HG02885 (cell line): ENCODE results near the gene ADSL.

ENCODE experiments used
- ATAC-seq: cut with Tn5 transposase; IDR thresholded peaks from one replicate; pipeline ENCODE4 v1.9.1; 2021; ENCODE audit warnings: mild to moderate bottlenecking; ENCODE audit not compliant: unreplicated experiment, poor library complexity

ADSL gene

GRCh38 chr22:40326905-40327735 is 19.2 kb upstream of the ADSL start:
- no peak for ATAC-seq

- ATAC-seq: no peak
These were observed 17.5 kb upstream of the ADSL start for GRCh38 chr22:40328546-40329456.

DNA sequence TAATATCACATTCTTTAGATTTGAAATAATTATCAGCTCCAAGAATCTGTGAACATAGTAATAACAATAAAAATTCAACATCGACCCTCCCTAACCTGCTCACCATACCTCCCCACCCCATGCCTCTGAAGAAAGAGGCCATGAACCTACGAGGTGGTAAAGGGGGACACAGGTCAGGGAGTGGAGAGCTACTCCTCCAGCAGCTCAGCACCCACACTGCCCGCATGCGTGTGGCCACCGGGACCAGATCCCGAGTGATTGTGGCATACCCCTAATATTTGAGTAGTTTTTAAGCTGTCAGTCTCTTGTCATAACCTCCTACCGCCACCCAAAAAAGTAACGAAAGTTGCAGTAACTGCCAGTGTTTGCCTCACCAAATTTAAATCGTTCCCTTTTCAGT is 16.8 kb upstream of the ADSL start:
- ATAC-seq: no peak

DNA sequence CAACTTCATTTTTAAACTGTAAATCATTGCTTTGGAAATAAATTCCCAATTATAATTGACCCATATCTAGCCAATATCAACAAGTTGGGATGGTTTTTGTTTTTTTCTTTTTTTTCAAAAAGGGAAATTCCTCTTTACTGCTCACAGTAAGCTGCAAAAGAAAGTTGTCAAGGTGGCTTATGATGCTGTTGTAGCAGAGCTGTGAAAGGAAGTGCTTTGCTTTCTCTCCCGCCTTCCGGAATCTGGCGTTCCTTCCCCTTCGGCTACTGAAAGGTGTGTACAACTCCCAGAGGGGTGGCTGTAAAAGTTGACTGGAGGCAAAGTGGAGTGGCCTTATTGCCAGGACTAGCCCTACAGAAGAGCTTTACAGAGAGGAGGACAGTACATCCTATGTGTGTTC is 16.2 kb upstream of the ADSL start:
- ATAC-seq: no peak

DNA sequence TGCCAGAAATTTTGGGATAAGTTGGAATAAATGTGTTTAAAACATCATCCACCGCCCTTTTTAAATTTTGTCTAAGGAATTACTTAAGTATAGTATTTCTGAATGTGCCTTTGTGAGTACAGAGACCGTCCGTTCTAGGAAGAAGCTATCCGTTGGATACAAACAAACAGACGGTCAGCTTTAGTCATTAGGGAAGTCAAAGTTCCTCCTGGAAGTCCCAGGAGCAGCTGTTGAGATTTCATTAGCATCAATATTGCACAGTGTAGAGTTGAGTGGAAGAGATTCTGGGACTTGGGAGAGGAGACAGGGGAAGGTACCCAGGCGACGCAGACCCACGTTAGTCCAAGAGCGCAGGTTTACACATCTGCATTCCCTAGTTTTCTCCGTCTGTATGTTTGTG is 15.7 kb upstream of the ADSL start:
- no peak for ATAC-seq

DNA sequence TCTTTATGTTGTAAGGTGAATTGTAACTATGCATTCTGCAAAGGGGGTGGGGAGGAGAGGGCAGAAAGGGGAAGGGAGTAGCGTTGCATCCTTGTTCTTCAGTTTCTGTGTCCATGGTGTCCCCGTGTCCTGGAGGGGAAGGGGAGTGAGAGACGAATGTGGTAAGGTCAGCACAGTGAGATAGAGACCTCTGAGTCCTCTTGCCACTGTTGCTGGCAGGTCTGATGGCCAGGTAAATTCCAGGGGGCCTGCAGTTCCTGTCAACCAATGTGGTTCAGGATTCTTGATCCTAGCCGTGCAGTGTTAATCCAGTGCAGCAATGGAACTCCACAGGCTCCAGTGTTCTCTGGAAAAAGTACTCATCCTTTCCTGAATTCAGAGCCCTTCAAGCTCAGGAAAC is 14.6 kb upstream of the ADSL start:
- no peak for ATAC-seq

- ATAC-seq: no peak
These were observed 13.9 kb upstream of the ADSL start for GRCh38 chr22:40332319-40332781.

GRCh38 chr22:40334060-40334459 is 12.2 kb upstream of the ADSL start:
- ATAC-seq: no peak

- no peak for ATAC-seq
These were observed 11.4 kb upstream of the ADSL start for GRCh38 chr22:40334899-40335298.

DNA sequence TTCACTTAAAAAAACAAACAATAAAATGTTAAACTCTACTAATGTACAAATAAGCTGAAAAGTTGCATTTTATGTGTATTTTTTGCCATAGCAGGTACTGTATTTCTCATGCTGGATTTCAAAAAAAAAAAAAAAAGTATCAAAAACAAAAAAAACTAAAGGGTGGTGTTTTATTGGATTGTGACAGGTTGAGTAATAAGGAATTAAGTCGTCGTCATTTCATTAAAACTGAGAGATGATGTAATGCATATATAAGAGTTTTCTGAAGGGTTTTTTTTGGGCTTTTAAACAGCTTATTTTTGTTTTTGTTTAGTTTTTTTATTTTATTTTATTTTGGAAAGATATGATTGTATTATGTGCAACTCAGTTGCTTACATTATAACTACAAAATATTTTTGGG is 10.9 kb upstream of the ADSL start:
- ATAC-seq: no peak

GRCh38 chr22:40340044-40340443 is 6.3 kb upstream of the ADSL start:
- no peak for ATAC-seq

GRCh38 chr22:40341604-40342003 is 4.7 kb upstream of the ADSL start:
- ATAC-seq: no peak

GRCh38 chr22:40342521-40342920 is 3.8 kb upstream of the ADSL start:
- ATAC-seq: no peak

- ATAC-seq: no peak
These were observed 1.0 kb upstream of the ADSL start for GRCh38 chr22:40345271-40345670.

DNA sequence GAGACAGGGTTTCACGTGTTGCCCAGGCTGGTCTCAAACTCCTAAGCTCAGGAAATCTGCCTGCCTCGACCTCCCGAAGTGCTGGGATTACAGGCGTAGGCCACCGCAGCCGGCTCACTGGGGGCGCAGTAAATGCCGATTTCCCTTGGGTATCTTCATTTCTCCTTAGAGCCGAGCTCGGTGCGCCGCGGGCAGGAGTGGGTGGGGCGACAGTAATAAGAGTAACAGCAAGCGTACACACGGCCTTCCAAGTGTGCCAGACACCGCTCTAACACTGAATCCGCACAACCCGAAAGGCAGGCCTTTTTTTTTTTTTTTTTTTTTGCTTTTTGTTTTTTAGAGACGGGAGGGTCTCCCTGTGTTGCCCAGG is 500 bp upstream of the ADSL start:
- ATAC-seq: peak; percentile 4

DNA sequence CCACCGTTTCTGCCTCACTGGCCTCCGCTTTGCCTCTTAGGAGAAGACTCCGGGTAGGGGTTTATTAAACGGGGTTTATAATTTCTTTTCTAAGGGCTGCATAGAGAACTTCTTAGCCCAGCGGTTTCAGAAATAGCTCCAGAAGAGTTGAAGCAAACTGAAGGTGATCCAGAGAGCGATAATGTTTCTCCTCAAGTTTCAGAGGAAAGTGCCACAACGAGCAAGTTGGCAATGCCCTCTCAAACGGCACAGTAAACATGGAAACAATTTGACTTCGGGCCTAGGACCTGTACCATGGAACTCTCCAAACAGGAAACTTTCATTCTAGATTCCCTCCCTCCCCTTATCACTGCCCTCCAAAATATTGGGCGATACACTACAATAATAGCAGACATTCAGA is 1.0 kb downstream of the ADSL start:
- no peak for ATAC-seq

GRCh38 chr22:40348025-40348658 is 1.8 kb downstream of the ADSL start:
- ATAC-seq: no peak

DNA sequence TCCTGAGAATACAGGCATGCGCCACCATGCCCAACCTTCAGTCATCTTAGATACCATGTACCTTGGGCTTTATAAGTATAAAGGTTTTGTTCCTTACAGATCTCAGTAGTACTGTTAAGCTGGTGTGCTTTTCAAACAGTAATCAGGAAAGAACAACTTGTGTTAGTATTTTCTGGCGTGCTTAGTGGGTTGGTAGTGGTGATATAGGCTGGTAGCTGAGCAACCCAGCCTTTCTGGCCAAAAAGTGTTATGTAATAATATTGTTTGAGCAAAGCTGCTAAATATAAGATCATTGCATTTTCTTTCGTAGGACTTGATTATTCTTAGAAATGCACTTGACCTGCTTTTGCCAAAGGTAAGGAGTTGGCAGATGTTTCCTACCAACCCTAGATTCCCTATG is 6.5 kb downstream of the ADSL start:
- no peak for ATAC-seq

- no peak for ATAC-seq
These were observed 14.8 kb downstream of the ADSL start for GRCh38 chr22:40361100-40361499.

DNA sequence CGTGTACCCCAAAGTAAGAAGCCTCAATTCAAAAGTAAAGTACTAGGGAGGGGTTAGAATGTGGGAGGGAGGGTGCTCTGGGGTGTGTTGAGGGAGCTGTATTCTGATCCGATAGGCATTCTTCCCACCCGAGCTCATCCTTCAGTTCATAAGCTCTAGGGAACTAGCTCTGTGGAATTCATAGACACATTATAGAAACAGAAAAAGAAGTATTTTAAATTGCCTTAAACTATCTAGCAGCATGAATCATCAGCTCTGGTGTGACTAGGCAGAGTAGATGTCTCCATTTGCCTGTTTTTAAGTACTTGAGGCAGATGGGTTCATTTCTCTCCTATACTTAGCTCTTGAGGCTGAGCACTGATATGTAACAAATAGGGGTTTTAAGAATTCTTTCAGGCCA is 16.8 kb downstream of the ADSL start:
- no peak for ATAC-seq

DNA sequence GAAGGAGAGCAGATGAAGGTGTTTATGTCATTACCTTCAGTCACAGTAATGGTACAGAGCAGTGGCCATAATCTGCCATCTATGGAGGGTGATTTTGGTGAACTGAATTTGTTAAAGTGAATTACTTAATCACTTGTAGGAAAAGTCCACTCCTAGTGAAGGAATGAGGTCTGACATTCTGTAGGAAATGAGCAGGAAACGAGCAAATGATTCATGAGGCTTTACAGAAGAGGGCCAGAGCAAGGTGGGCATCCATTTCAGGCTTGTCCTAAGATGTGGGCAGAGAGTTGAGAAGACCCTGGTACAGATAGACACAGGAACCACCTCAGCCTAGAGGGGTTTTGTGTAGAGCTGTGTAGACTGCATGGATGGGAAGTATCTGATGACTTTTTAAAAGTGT is 18.1 kb downstream of the ADSL start:
- no peak for ATAC-seq
